Activated CD4-positive, alpha-beta T cell treated with anti-CD3 and anti-CD28 coated beads for 36 hours (primary cell): ENCODE results near the gene GNPDA1. TPM values are rescaled to one million over a fixed set of nuclear protein-coding genes. Genes with fewer than 3 reads are reported as not detected.

Experiments
- ATAC-seq: fragments of 200-7000 bp; cut with Tn5 transposase; one replicate; pipeline ENCODE4 v1.10.0; 2021; ENCODE audit warnings: mild to moderate bottlenecking, moderate library complexity
- CTCF ChIA-PET: fragments of 350-600 bp; sonication (Branson Sonifier 250); formaldehyde crosslinking; loops from one replicate; lab custom pipeline; 2021; ENCODE audit warnings: antibody characterized with exemption; lab: Charles Lee
- POLR2A ChIA-PET: fragments of 350-600 bp; sonication (Branson Sonifier 250); formaldehyde crosslinking; loops from one replicate; lab custom pipeline; 2021; ENCODE audit warnings: antibody characterized with exemption, inconsistent platforms; lab: Charles Lee
- DNase-seq: peaks from one replicate; pipeline ENCODE4 v3.0.0-alpha.2; 2020
- H3K27ac Mint-ChIP-seq: one replicate; pipeline ENCODE4 v1.8.0; 2021; ENCODE audit warnings: mixed read lengths
- H3K27me3 Mint-ChIP-seq: one replicate; pipeline ENCODE4 v1.8.0; 2021; ENCODE audit warnings: mixed read lengths
- H3K36me3 Mint-ChIP-seq: one replicate; pipeline ENCODE4 v1.8.0; 2021; ENCODE audit warnings: low read depth, mixed read lengths
- H3K4me1 Mint-ChIP-seq: one replicate; pipeline ENCODE4 v1.8.0; 2021; ENCODE audit warnings: mixed read lengths
- H3K4me3 Mint-ChIP-seq: one replicate; pipeline ENCODE4 v1.8.0; 2021; ENCODE audit warnings: mild to moderate bottlenecking, moderate library complexity, mixed read lengths
- H3K9me3 Mint-ChIP-seq: one replicate; pipeline ENCODE4 v1.8.0; 2021; ENCODE audit warnings: low read depth, mixed read lengths
- intact Hi-C, 2 experiments: fragments of 100-400 bp; cut with DNase I in 1 of 2; cut with micrococcal nuclease in 1 of 2; formaldehyde crosslinking; loops; one replicate each; pipeline versions ENCODE4 v1.14.2 to v1.15.1; 2022 to 2024; cut with DNase I, micrococcal nuclease
- total RNA-seq, 2 experiments: library from RNA; stranded (reverse); gene quantifications; one replicate each; pipeline ENCODE4 v1.2.3, GENCODE V29; 2021

Gene GNPDA1
- total RNA-seq, 2 experiments from 2014 or later: 75.4 to 77.4 TPM

DNA sequence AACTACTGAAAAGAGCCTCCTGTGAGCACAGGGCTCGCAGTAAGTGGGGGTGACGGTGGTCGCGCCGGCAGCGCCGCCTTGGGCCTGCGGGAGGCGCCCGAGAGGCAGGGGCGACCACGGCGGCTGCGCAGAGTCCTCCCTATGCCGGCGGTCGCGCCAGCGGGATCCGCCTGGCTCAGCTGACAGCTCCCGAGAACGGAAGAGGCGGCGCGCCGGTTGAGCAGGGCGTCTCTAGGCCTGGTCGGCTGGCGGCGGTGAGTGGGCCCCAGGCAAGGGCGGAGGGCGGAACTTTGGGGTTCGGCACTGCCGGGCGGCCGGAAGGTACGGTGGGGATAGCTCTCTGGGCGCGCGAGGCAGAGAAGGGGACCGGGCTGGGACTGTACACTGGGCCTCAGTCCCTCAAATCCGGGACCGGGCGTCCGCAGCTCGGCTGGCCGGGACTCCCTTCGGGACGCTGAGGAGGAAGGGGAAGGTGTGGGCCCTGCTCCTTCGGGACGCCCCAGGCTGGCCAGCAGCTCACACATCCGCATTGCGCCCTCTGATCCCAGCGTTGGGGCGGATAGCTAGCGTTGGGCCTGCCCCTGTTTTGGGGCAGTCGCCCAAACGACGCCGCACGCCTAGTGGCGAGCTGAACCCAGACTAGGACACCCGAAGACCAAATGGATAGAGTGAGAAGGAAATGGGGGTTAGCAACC is 43.8 kb downstream of the GNPDA1 start, which contains the start of gene RNF14:
Gene RNF14 (plus strand): TSS at position 192 of the 695 bp plus-strand sequence. CDS start 4,484 bp downstream, outside the sequence.
- Mint-ChIP-seq H3K36me3 (peaks cover 15% of the 10 kb centered on the region), H3K27me3 (no peaks in the 10 kb centered on the region), H3K4me3 (peak within 1 kb of the TSS; percentile 97), H3K4me1 (peaks cover 30% of the 10 kb centered on the region), H3K27ac (peak within 1 kb of the TSS; percentile 96), H3K9me3 (no peaks in the 10 kb centered on the region)
- intact Hi-C loops: loop anchor here (1.0 to 10.0 kb wide), 10 partner anchors 38 to 647 kb away; partner anchors contain the start of genes DELE1 (in 2 of the 2), FCHSD1 (in 1 of the 2), PCDH1 (in 1 of the 2) and SPRY4 (in 1 of the 2)
- ATAC-seq (peak; percentile 96), DNase-seq (peak; percentile 98)
- ChIA-PET POLR2A (interaction anchor here (0.6 to 1.7 kb wide), 8 partner anchors 8 to 377 kb away, joined by 3 to 8 read pairs (median 4); partner anchors contain the start of genes DELE1, HDAC3 and RELL2), CTCF (interaction anchor here (0.5 to 4.9 kb wide), 57 partner anchors 8 to 731 kb away, joined by 3 to 80 read pairs (median 4); partner anchors contain the start of genes DELE1, DIAPH1, GNPDA1 and PCDH1)

DNA sequence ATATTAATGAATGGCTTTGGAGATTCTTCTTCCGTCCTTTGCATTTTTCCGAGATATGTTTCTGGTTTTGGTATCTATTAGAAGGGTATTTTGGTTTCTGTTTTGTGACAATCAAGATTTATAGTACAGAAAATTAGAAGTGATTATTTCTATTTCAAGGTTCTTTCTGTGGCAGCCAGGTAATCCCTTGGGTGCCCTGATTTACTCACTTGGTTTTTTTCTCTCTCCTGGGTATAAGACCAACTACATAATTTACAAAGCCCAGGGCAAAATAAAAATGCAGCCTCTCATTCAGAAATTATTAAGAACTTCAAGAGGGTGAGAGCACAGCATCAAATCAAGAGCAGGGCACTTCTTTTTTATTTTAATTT is 45.9 kb downstream of the GNPDA1 start:
- ChIA-PET POLR2A (no interaction called here), CTCF (interaction anchor here (3.9 kb wide), 1 partner anchor 274 kb away, joined by 43 read pairs; no protein-coding TSS in a partner anchor)
- Mint-ChIP-seq H3K27ac (no peak overlapping the region), H3K4me3 (no peak overlapping the region), H3K36me3 (peaks cover 8% of the 10 kb centered on the region), H3K4me1 (peaks cover 22% of the 10 kb centered on the region), H3K9me3 (no peaks in the 10 kb centered on the region), H3K27me3 (no peaks in the 10 kb centered on the region)
- DNase-seq: no peak
- intact Hi-C loops: loop anchor here (5.0 to 10.0 kb wide), 3 partner anchors 90 to 645 kb away; partner anchors contain the start of genes PCDH1 (in 1 of the 2) and TAF7 (in 1 of the 2)
- no peak for ATAC-seq

GRCh38 chr5:141966275-141966962 is 46.4 kb downstream of the GNPDA1 start:
- intact Hi-C loops: loop anchor here (5.0 to 10.0 kb wide), 3 partner anchors 89 to 644 kb away; partner anchors contain the start of genes PCDH1 (in 1 of the 2) and TAF7 (in 1 of the 2)
- ChIA-PET CTCF (no interaction called here), POLR2A (no interaction called here)
- H3K27me3 Mint-ChIP-seq: no peaks in the 10 kb centered on the region
- DNase-seq (no peak), ATAC-seq (no peak)
- no peak overlapping the region for H3K27ac Mint-ChIP-seq
- H3K4me3 Mint-ChIP-seq: no peak overlapping the region
- H3K36me3 Mint-ChIP-seq: peaks cover 6% of the 10 kb centered on the region
- H3K4me1 Mint-ChIP-seq: peaks cover 20% of the 10 kb centered on the region
- H3K9me3 Mint-ChIP-seq: no peaks in the 10 kb centered on the region

DNA sequence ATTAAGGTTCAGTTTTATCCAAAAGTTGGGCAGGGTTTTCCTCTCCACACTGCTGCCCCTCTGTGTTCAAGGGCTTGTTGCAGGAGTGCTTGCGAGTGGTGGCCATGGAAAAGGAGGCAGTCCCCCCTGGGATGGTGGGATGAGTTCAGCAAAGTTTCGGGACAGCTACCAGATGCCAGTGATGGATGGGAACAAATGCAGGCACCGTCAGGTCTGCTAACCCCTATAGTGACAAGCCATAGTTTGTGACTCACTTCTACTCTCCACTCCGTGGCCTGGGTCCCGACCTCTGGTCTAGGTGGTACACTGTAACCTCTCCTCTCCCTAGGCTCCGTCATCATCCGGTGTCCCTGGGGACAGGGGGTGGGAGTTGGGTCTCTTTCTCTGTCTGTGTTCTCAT is 47.8 kb downstream of the GNPDA1 start:
- Mint-ChIP-seq H3K27ac (no peak overlapping the region), H3K9me3 (no peaks in the 10 kb centered on the region), H3K4me1 (peaks cover 22% of the 10 kb centered on the region), H3K27me3 (no peaks in the 10 kb centered on the region), H3K36me3 (peaks cover 4% of the 10 kb centered on the region), H3K4me3 (no peak overlapping the region)
- DNase-seq: no peak
- intact Hi-C loops: loop anchor here (5.0 to 10.0 kb wide), 3 partner anchors 88 to 643 kb away; partner anchors contain the start of genes PCDH1 (in 1 of the 2) and TAF7 (in 1 of the 2)
- ATAC-seq: no peak
- CTCF ChIA-PET: interaction anchor here (1.7 to 1.8 kb wide), 2 partner anchors 10 to 42 kb away, joined by 5 to 8 read pairs; partner anchors contain the start of gene DELE1
- POLR2A ChIA-PET: no interaction called here

DNA sequence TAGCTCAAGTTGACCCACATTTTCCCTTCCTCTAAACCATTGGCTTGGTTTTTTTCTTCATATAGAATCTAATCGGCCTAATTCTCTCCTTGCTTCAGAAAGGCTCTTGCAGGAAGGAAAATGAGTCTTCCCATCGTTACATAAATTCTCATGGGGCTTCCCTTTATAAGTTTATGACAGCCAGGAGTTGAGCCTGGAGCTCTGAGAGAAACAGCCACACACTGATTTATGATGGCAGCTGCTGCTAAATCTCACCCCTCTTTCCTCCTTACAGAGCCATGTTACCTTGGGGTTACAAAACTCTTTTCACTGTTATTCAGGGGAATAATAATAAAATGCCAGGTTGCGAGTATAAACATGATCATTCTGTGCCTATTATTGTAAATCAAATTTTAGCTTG is 49.1 kb downstream of the GNPDA1 start:
- ChIA-PET POLR2A (interaction anchor here (0.5 kb wide), 1 partner anchor 128 kb away, joined by 4 read pairs; no protein-coding TSS in a partner anchor), CTCF (interaction anchor here (0.6 to 1.8 kb wide), 11 partner anchors 12 to 857 kb away, joined by 3 to 17 read pairs (median 3); partner anchors contain the start of gene DELE1)
- Mint-ChIP-seq H3K9me3 (no peaks in the 10 kb centered on the region), H3K4me3 (no peak overlapping the region), H3K4me1 (peaks cover 30% of the 10 kb centered on the region), H3K27ac (no peak overlapping the region), H3K27me3 (no peaks in the 10 kb centered on the region), H3K36me3 (no peaks in the 10 kb centered on the region)
- DNase-seq: no peak
- no peak for ATAC-seq
- intact Hi-C loops: loop anchor here in 1 of 2 experiments (10.0 kb wide), 1 partner anchor 299 kb away; no protein-coding TSS in a partner anchor

DNA sequence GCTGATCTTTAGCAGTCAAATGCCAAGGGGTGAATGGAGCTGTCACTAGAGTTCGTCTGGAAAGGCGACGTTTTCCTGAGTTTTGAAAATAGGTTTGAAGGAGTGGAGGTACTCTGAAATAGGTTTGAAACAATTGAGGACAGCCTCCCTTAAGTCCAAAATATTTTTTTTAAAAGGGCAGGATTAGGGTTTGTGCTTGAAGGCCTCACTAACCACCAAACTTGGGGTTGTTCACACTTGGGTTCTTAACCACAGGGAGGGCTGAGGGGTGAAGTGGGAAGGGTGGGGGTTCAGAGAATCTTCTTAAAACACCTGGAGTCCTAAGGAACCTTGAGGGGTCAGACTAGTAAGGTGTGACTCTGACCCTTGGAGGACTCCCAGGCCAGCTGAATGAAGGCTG is 51.4 kb downstream of the GNPDA1 start:
- intact Hi-C loops: loop anchor here in 1 of 2 experiments (2.0 to 10.0 kb wide), 2 partner anchors 73 to 297 kb away; no protein-coding TSS in a partner anchor
- H3K36me3 Mint-ChIP-seq: no peaks in the 10 kb centered on the region
- H3K9me3 Mint-ChIP-seq: no peaks in the 10 kb centered on the region
- H3K27me3 Mint-ChIP-seq: no peaks in the 10 kb centered on the region
- ChIA-PET CTCF (interaction anchor here (0.6 to 6.1 kb wide), 66 partner anchors 9 to 458 kb away, joined by 3 to 152 read pairs (median 4); partner anchors contain the start of genes ARAP3, DELE1, FCHSD1 and HDAC3), POLR2A (interaction anchor here (0.6 to 2.4 kb wide), 4 partner anchors 8 to 269 kb away, joined by 3 to 12 read pairs (median 6); partner anchors contain the start of gene RNF14)
- no peak for ATAC-seq
- H3K4me3 Mint-ChIP-seq: no peak overlapping the region
- no peak for DNase-seq
- H3K27ac Mint-ChIP-seq: peak overlapping the region; percentile 82
- peaks cover 38% of the 10 kb centered on the region for H3K4me1 Mint-ChIP-seq

GRCh38 chr5:141960449-141961323 is 52.1 kb downstream of the GNPDA1 start:
- no peaks in the 10 kb centered on the region for H3K9me3 Mint-ChIP-seq
- no peaks in the 10 kb centered on the region for H3K27me3 Mint-ChIP-seq
- POLR2A ChIA-PET: interaction anchor here (0.5 to 2.4 kb wide), 5 partner anchors 9 to 1313 kb away, joined by 3 to 12 read pairs (median 5); partner anchors contain the start of genes IK and RNF14
- CTCF ChIA-PET: interaction anchor here (0.6 to 6.1 kb wide), 78 partner anchors 9 to 1715 kb away, joined by 3 to 152 read pairs (median 4); partner anchors contain the start of genes ARAP3, DELE1, FCHSD1 and HDAC3
- peak overlapping the region; percentile 82 for H3K27ac Mint-ChIP-seq
- peak overlapping the region; percentile 10 for H3K4me3 Mint-ChIP-seq
- peaks cover 38% of the 10 kb centered on the region for H3K4me1 Mint-ChIP-seq
- H3K36me3 Mint-ChIP-seq: no peaks in the 10 kb centered on the region
- intact Hi-C loops: loop anchor here (1.0 to 10.0 kb wide), 8 partner anchors 36 to 296 kb away; no protein-coding TSS in a partner anchor
- peak; percentile 88 for ATAC-seq
- DNase-seq: peak; percentile 95

- ChIA-PET POLR2A (interaction anchor here (1.1 to 2.4 kb wide), 2 partner anchors 9 to 268 kb away, joined by 8 to 12 read pairs; partner anchors contain the start of gene RNF14), CTCF (interaction anchor here (0.5 to 6.1 kb wide), 54 partner anchors 9 to 1716 kb away, joined by 3 to 152 read pairs (median 6); partner anchors contain the start of genes ARAP3, DELE1, FCHSD1 and HDAC3)
- no peaks in the 10 kb centered on the region for H3K9me3 Mint-ChIP-seq
- peak overlapping the region; percentile 6 for H3K27ac Mint-ChIP-seq
- peak; percentile 62 for DNase-seq
- intact Hi-C loops: loop anchor here (1.0 to 10.0 kb wide), 8 partner anchors 36 to 295 kb away; no protein-coding TSS in a partner anchor
- H3K4me1 Mint-ChIP-seq: peaks cover 38% of the 10 kb centered on the region
- no peaks in the 10 kb centered on the region for H3K36me3 Mint-ChIP-seq
- H3K4me3 Mint-ChIP-seq: no peak overlapping the region
- no peak for ATAC-seq
- H3K27me3 Mint-ChIP-seq: no peaks in the 10 kb centered on the region
Observed at GRCh38 chr5:141960018-141960417, 52.8 kb downstream of the GNPDA1 start.

DNA sequence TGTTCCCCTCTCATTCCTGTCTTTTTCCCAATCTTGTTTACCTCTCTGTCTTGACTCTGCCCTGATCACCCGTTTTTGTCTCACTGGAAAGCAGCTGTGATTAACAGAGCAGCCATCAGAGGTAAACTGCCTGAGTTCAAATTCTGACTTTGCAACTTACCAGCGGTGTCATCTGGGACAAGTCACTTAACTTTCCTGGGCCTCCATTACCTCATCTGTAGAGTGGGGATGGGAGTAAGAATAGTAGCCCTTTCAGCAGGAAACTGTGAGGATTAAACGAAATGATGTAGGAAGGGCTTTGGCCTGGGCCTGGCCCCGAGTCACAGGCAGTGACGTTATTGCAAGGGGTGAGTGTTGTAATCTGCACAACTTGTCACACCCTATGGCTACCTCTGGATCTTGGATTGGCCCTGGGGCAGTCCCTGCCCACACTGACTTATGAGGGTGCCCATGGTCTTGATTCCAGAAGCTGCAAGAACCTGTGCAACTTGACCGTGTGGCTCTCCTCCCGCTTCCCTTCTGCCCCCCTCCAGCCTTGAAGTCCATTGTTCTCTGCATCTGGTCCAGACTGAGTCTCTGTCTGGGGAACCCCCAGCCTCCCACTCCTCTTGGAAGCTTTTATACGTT is 54.2 kb downstream of the GNPDA1 start:
- no peaks in the 10 kb centered on the region for H3K9me3 Mint-ChIP-seq
- intact Hi-C loops: no loop called here
- H3K4me3 Mint-ChIP-seq: peak overlapping the region; percentile 50
- peak overlapping the region; percentile 58 for H3K27ac Mint-ChIP-seq
- peak; percentile 52 for ATAC-seq
- peaks cover 38% of the 10 kb centered on the region for H3K4me1 Mint-ChIP-seq
- peak; percentile 48 for DNase-seq
- no peaks in the 10 kb centered on the region for H3K36me3 Mint-ChIP-seq
- no peaks in the 10 kb centered on the region for H3K27me3 Mint-ChIP-seq
- POLR2A ChIA-PET: interaction anchor here (1.7 kb wide), 1 partner anchor 266 kb away, joined by 4 read pairs; no protein-coding TSS in a partner anchor
- CTCF ChIA-PET: interaction anchor here (0.6 to 6.1 kb wide), 10 partner anchors 10 to 308 kb away, joined by 3 to 152 read pairs (median 6); partner anchors contain the start of genes FCHSD1, PCDH1 and RNF14
